GM12878 (cell line): ENCODE data around the gene RIMBP2. TPM values are rescaled to one million over a fixed set of nuclear protein-coding genes. Genes with fewer than 3 reads are reported as not detected.

Source experiments
- ATAC-seq: fragments of 200-7000 bp; cut with Tn5 transposase; 3 replicates; pipeline ENCODE4 v1.9.1; 2020; ENCODE audit warnings: mild to moderate bottlenecking, moderate library complexity
- BruUV-seq: library from RNA; stranded (reverse); fragments of 400-500 nt; replicated peaks from 2 replicates; lab custom pipeline; 2021; lab: Mats Ljungman, UMichigan
- CTCF ChIA-PET: fragments of 300-600 bp; sonication (Branson Sonifier 250); formaldehyde crosslinking; extraction: SDS; loops from one replicate; lab custom pipeline; 2021; ENCODE audit warnings: inconsistent platforms; lab: Yijun Ruan, JAX
- POLR2A ChIA-PET: fragments of 350-600 bp; formaldehyde crosslinking; extraction: SDS; loops from one replicate; lab custom pipeline; 2021; ENCODE audit warnings: inconsistent platforms; lab: Charles Lee
- RAD21 ChIA-PET: fragments of 300-600 bp; sonication (Branson Sonifier 250); formaldehyde crosslinking; loops from one replicate; lab custom pipeline; 2023; ENCODE audit warnings: antibody characterized with exemption; ENCODE audit not compliant: unreplicated experiment; lab: Charles Lee
- SMC1A ChIA-PET: fragments of 300-600 bp; sonication (Branson Sonifier 250); formaldehyde crosslinking; loops from one replicate; lab custom pipeline; 2023; ENCODE audit not compliant: unreplicated experiment, uncharacterized antibody; lab: Charles Lee
- DNase-seq: peaks from one replicate; pipeline ENCODE4 v3.0.0-alpha.2; 2011; ENCODE audit warnings: low read depth, low spot score
- FAIRE-seq: peaks from 3 replicates; lab custom pipeline; 2011; peaks lifted over from hg19 to GRCh38; lab: Jason Lieb, UNC
- H2AFZ ChIP-seq: 2 replicates; pipeline ENCODE4 v1.6.0; 2011; ENCODE audit warnings: low read depth, low read length, control low read depth; ENCODE audit not compliant: control insufficient read depth
- H3K27ac ChIP-seq: 2 replicates; pipeline ENCODE4 v1.5.1; 2011; ENCODE audit warnings: control low read depth; ENCODE audit not compliant: control insufficient read depth, insufficient read depth
- H3K27me3 ChIP-seq, 2 experiments: replicated peaks in 1 of 2; 2 replicates each; pipeline versions ENCODE4 v1.6.0 to v1.6.1; 2011; ENCODE audit warnings: low read length in 1 of 2; ENCODE audit not compliant: control insufficient read depth in 2 of 2, insufficient read depth in 2 of 2
- H3K36me3 ChIP-seq, 2 experiments: 2 replicates each; pipeline ENCODE4 v1.5.1; 2011; ENCODE audit warnings: low read length in 1 of 2; ENCODE audit not compliant: control insufficient read depth in 2 of 2, insufficient read depth in 2 of 2
- H3K4me1 ChIP-seq: 2 replicates; pipeline ENCODE4 v1.6.1; 2011; ENCODE audit warnings: mild to moderate bottlenecking, low read length, moderate library complexity, mixed read lengths; ENCODE audit not compliant: control insufficient read depth, insufficient read depth
- H3K4me2 ChIP-seq: 2 replicates; pipeline ENCODE4 v1.6.0; 2011; ENCODE audit warnings: control low read depth; ENCODE audit not compliant: control insufficient read depth, insufficient read depth
- H3K4me3 ChIP-seq: fragments of 200-600 bp; sonication (generic); 2 replicates; pipeline ENCODE4 v1.5.1; 2016
- H3K79me2 ChIP-seq: 2 replicates; pipeline ENCODE4 v1.6.0; 2011; ENCODE audit warnings: low read length; ENCODE audit not compliant: control insufficient read depth, insufficient read depth
- H3K9ac ChIP-seq: 2 replicates; pipeline ENCODE4 v1.8.0; 2011; ENCODE audit warnings: low read length, control low read depth, mixed read lengths; ENCODE audit not compliant: control insufficient read depth, insufficient read depth
- H3K9me3 ChIP-seq: replicated peaks from 3 replicates; pipeline ENCODE4 v1.5.1; 2011; ENCODE audit warnings: mild to moderate bottlenecking, low read length; ENCODE audit not compliant: control insufficient read depth, insufficient read depth
- H4K20me1 ChIP-seq: 2 replicates; pipeline ENCODE4 v1.6.0; 2011; ENCODE audit not compliant: control insufficient read depth, insufficient read depth
- BHLHE40 ChIP-seq, 2 experiments: fragments of 450-650 bp in 1 of 2; IDR thresholded peaks; 2 replicates each; pipeline ENCODE4 v1.6.1; 2011 to 2017; ENCODE audit warnings: low read depth in 2 of 2, borderline replicate concordance in 1 of 2, improper control_type of control experiment in 1 of 2, low read length in 1 of 2, mild to moderate bottlenecking in 1 of 2
- EZH2 ChIP-seq: IDR thresholded peaks from 2 replicates; pipeline ENCODE4 v1.6.1; 2012; ENCODE audit warnings: low read depth, mild to moderate bottlenecking, control low read depth, inconsistent platforms, low read length, borderline replicate concordance; ENCODE audit not compliant: control insufficient read depth
- HCFC1 ChIP-seq: fragments of 150-350 bp; IDR thresholded peaks from 2 replicates; pipeline ENCODE4 v1.6.1; 2014; ENCODE audit warnings: low read length
- HDAC2 ChIP-seq: fragments of 200-600 bp; sonication (generic); IDR thresholded peaks from 2 replicates; pipeline ENCODE4 v1.6.1; 2017
- PAX8 ChIP-seq: fragments of 450-650 bp; IDR thresholded peaks from 2 replicates; pipeline ENCODE4 v1.6.1; 2017; ENCODE audit warnings: mild to moderate bottlenecking, moderate library complexity
- POLR2AphosphoS5 ChIP-seq: IDR thresholded peaks from 2 replicates; pipeline ENCODE4 v1.6.1; 2011; ENCODE audit warnings: mild to moderate bottlenecking, low read length, inconsistent platforms
- SPI1 ChIP-seq: IDR thresholded peaks from 2 replicates; pipeline ENCODE4 v1.6.1; 2011; ENCODE audit warnings: low read depth, mild to moderate bottlenecking, low read length, moderate library complexity, borderline replicate concordance; ENCODE audit not compliant: insufficient read depth
- SRF ChIP-seq, 2 experiments: IDR thresholded peaks; 2 replicates each; pipeline ENCODE4 v1.6.1; 2011; ENCODE audit warnings: low read depth in 2 of 2, low read length in 2 of 2, mild to moderate bottlenecking in 1 of 2, moderate library complexity in 1 of 2
- TBL1XR1 ChIP-seq: IDR thresholded peaks from 2 replicates; pipeline ENCODE4 v1.6.1; 2012; ENCODE audit warnings: low read depth, low read length, improper control_type of control experiment
- TCF12 ChIP-seq: IDR thresholded peaks from 2 replicates; pipeline ENCODE4 v1.6.1; 2011; ENCODE audit warnings: low read depth, mild to moderate bottlenecking, low read length
- ZNF24 ChIP-seq: fragments of 450-650 bp; IDR thresholded peaks from 2 replicates; pipeline ENCODE4 v1.6.1; 2017; ENCODE audit warnings: antibody characterized with exemption, mild to moderate bottlenecking
- ZSCAN29 ChIP-seq: fragments of 450-650 bp; IDR thresholded peaks from 2 replicates; pipeline ENCODE4 v1.6.1; 2017; ENCODE audit warnings: mild to moderate bottlenecking, moderate library complexity
- WGBS: methylation state at CpG from one replicate; pipeline ENCODE4 v1.1.6; 2016; ENCODE audit warnings: low lambda C conversion rate; ENCODE audit not compliant: insufficient replicate concordance, insufficient coverage; ENCODE audit errors: missing lambda C conversion rate; 5-methylcytosine and 5-hydroxymethylcytosine counted together
- in situ Hi-C: fragments of 300-500 bp; cut with MboI; formaldehyde crosslinking; loops from 9 replicates; pipeline ENCODE4 v1.14.3; 2018; ENCODE audit warnings: mixed read lengths
- intact Hi-C: fragments of 100-400 bp; cut with micrococcal nuclease; formaldehyde crosslinking; loops from one replicate; pipeline ENCODE4 v1.14.2; 2022; ENCODE audit not compliant: unreplicated experiment
- polyA plus RNA-seq, 11 experiments: library from polyadenylated mRNA; depleted of rRNA in 4 of 11; unstranded in 6 of 11; stranded (reverse) in 5 of 11; fragments of >200 nt; fragmentation: Nextera tagmentation in 4 of 11; fragmentation: Illumina TruSeq in 1 of 11; extraction: Ambion mirVana in 4 of 11; extraction: Trizol in 1 of 11; gene quantifications; 1 replicate in 1 of 11; 2 replicates in 10 of 11; pipeline versions ENCODE4 v1.2.1 to v1.2.3, GENCODE V29; 2011 to 2016; ENCODE audit warnings: inconsistent platforms in 2 of 11, missing spikeins in 2 of 11, low read depth in 1 of 11
- total RNA-seq, 4 experiments: library from RNA; depleted of rRNA in 3 of 4; stranded (reverse); fragments of >200 nt in 3 of 4; fragmentation: Illumina TruSeq in 1 of 4; extraction: Trizol in 1 of 4; gene quantifications; 2 replicates each; pipeline versions ENCODE4 v1.2.1 to v1.2.3, GENCODE V29; 2013 to 2021
- TF ChIP-seq, protein P1 (sequence below): fragments of 450-650 bp; IDR thresholded peaks from 2 replicates; pipeline ENCODE4 v1.6.1; 2017; ENCODE audit warnings: mild to moderate bottlenecking, moderate library complexity
- TF ChIP-seq, protein P2 (sequence below): fragments of 450-650 bp; formaldehyde crosslinking; IDR thresholded peaks from 2 replicates; pipeline ENCODE4 v1.4.0; 2020; ENCODE audit warnings: mild to moderate bottlenecking, moderate library complexity
- TF ChIP-seq, protein P3 (sequence below): fragments of 450-650 bp; IDR thresholded peaks from 2 replicates; pipeline ENCODE4 v1.6.1; 2014; ENCODE audit warnings: mild to moderate bottlenecking

The RIMBP2 gene
- total and polyA plus RNA-seq, 10 of the 15 experiments (the other 5 are each of a cell fraction or from before 2014, with no cell fraction given): 0.04 to 2.9 (median 0.07) TPM; not detected in 1

DNA sequence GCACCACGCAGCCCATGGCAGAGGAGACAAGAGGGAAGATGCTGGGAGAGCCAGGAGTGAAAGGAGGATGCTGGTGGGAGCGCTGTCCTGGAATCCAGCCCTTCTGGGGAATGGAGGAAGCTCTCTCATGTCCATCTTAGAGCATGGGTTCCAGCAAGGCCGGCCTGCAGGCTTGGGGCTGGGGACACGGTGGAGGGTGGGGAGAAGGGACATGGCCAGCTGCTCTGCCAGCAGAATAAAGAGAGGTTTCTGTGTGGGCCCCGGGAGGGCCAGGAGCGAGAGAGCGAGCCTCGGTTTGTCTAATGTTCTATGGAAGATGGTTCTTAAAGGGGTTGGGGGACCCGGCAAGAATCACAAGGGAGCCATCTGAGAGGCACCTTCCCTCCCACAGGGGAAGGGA is 60.2 kb downstream of the RIMBP2 start (continued):
- TF ChIP-seq ZSCAN29 (no peak), SRF (IDR thresholded peaks at IDR 0.05; ENCODE audit: low read depth in 2 of 2, low read length in 2 of 2) (no peak)

GRCh38 chr12:130655010-130655409 is 61.1 kb downstream of the RIMBP2 start:
- Histone ChIP-seq H2AFZ (no peak overlapping the region), H3K27ac (no peak overlapping the region), H3K4me3 (no peak overlapping the region), H4K20me1 (no peaks in the 10 kb centered on the region), H3K9ac (no peak overlapping the region), H3K4me1 (no peaks in the 10 kb centered on the region), H3K36me3 (no peaks in the 10 kb centered on the region), H3K79me2 (no peaks in the 10 kb centered on the region), H3K4me2 (no peak overlapping the region), H3K27me3 (no peaks in the 10 kb centered on the region), H3K9me3 (peaks cover 3% of the 10 kb centered on the region; the same call in 1 of the 3 replicates)
- in situ Hi-C loops: no loop called here
- POLR2A ChIA-PET: no interaction called here
- no TSS peak for BruUV-seq
- SMC1A ChIA-PET: no interaction called here
- WGBS: 8% methylated on average over 4 of the region's 4 CpGs
- FAIRE-seq (no peak), ATAC-seq (no peak), DNase-seq (no peak)
- RAD21 ChIA-PET: no interaction called here
- CTCF ChIA-PET: no interaction called here
- intact Hi-C loops: no loop called here
- TF ChIP-seq SPI1: no peak
- no peak for TF ChIP-seq BHLHE40 (IDR thresholded peaks at IDR 0.05; ENCODE audit: borderline replicate concordance in 1 of 2, low read depth in 2 of 2, low read length in 1 of 2)
- TF ChIP-seq POLR2AphosphoS5: no peak
- TF ChIP-seq PAX8: no peak
- TF ChIP-seq, protein P1, sequence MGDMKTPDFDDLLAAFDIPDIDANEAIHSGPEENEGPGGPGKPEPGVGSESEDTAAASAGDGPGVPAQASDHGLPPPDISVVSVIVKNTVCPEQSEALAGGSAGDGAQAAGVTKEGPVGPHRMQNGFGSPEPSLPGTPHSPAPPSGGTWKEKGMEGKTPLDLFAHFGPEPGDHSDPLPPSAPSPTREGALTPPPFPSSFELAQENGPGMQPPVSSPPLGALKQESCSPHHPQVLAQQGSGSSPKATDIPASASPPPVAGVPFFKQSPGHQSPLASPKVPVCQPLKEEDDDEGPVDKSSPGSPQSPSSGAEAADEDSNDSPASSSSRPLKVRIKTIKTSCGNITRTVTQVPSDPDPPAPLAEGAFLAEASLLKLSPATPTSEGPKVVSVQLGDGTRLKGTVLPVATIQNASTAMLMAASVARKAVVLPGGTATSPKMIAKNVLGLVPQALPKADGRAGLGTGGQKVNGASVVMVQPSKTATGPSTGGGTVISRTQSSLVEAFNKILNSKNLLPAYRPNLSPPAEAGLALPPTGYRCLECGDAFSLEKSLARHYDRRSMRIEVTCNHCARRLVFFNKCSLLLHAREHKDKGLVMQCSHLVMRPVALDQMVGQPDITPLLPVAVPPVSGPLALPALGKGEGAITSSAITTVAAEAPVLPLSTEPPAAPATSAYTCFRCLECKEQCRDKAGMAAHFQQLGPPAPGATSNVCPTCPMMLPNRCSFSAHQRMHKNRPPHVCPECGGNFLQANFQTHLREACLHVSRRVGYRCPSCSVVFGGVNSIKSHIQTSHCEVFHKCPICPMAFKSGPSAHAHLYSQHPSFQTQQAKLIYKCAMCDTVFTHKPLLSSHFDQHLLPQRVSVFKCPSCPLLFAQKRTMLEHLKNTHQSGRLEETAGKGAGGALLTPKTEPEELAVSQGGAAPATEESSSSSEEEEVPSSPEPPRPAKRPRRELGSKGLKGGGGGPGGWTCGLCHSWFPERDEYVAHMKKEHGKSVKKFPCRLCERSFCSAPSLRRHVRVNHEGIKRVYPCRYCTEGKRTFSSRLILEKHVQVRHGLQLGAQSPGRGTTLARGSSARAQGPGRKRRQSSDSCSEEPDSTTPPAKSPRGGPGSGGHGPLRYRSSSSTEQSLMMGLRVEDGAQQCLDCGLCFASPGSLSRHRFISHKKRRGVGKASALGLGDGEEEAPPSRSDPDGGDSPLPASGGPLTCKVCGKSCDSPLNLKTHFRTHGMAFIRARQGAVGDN: no peak
- TF ChIP-seq TCF12: no peak
- no peak for TF ChIP-seq HCFC1
- no peak for TF ChIP-seq EZH2
- TF ChIP-seq TBL1XR1: no peak
- TF ChIP-seq, protein P2, sequence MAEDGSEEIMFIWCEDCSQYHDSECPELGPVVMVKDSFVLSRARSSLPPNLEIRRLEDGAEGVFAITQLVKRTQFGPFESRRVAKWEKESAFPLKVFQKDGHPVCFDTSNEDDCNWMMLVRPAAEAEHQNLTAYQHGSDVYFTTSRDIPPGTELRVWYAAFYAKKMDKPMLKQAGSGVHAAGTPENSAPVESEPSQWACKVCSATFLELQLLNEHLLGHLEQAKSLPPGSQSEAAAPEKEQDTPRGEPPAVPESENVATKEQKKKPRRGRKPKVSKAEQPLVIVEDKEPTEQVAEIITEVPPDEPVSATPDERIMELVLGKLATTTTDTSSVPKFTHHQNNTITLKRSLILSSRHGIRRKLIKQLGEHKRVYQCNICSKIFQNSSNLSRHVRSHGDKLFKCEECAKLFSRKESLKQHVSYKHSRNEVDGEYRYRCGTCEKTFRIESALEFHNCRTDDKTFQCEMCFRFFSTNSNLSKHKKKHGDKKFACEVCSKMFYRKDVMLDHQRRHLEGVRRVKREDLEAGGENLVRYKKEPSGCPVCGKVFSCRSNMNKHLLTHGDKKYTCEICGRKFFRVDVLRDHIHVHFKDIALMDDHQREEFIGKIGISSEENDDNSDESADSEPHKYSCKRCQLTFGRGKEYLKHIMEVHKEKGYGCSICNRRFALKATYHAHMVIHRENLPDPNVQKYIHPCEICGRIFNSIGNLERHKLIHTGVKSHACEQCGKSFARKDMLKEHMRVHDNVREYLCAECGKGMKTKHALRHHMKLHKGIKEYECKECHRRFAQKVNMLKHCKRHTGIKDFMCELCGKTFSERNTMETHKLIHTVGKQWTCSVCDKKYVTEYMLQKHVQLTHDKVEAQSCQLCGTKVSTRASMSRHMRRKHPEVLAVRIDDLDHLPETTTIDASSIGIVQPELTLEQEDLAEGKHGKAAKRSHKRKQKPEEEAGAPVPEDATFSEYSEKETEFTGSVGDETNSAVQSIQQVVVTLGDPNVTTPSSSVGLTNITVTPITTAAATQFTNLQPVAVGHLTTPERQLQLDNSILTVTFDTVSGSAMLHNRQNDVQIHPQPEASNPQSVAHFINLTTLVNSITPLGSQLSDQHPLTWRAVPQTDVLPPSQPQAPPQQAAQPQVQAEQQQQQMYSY (CRISPR knock-in tag): no peak
- TF ChIP-seq, protein P3, sequence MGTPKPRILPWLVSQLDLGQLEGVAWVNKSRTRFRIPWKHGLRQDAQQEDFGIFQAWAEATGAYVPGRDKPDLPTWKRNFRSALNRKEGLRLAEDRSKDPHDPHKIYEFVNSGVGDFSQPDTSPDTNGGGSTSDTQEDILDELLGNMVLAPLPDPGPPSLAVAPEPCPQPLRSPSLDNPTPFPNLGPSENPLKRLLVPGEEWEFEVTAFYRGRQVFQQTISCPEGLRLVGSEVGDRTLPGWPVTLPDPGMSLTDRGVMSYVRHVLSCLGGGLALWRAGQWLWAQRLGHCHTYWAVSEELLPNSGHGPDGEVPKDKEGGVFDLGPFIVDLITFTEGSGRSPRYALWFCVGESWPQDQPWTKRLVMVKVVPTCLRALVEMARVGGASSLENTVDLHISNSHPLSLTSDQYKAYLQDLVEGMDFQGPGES: no peak
- TF ChIP-seq ZNF24: no peak
- TF ChIP-seq HDAC2: no peak
